Effector memory CD8-positive, alpha-beta T cell (primary cell): ENCODE data around the gene TBC1D3G.
"Not testable (repeated sequence)": the region's sequence is repeated elsewhere in the genome, so short reads cannot be mapped to it uniquely, and the experiment has no call there.

Source experiments
- ATAC-seq: fragments of 150-1000 bp; cut with Tn5 transposase; replicated peaks from 2 replicates; pipeline ENCODE4 v1.10.0; 2021; ENCODE audit warnings: mild to moderate bottlenecking, moderate library complexity
- DNase-seq, 3 experiments: peaks; one replicate each; pipeline ENCODE4 v3.0.0; 2021
- H3K27ac Mint-ChIP-seq, 2 donors: one replicate each; pipeline ENCODE4 v1.8.0; 2022; ENCODE audit warnings: mild to moderate bottlenecking in 2 of 2, mixed read lengths in 2 of 2, moderate library complexity in 2 of 2
- H3K27me3 Mint-ChIP-seq, 2 donors: one replicate each; pipeline ENCODE4 v1.8.0; 2022; ENCODE audit warnings: mixed read lengths in 2 of 2
- H3K36me3 Mint-ChIP-seq: one replicate; pipeline ENCODE4 v1.8.0; 2022; ENCODE audit warnings: mild to moderate bottlenecking, moderate library complexity, mixed read lengths; ENCODE audit not compliant: insufficient read depth
- H3K4me1 Mint-ChIP-seq, 2 donors: one replicate each; pipeline ENCODE4 v1.8.0; 2022; ENCODE audit warnings: low read depth in 2 of 2, mixed read lengths in 2 of 2
- H3K4me3 Mint-ChIP-seq, 2 donors: one replicate each; pipeline ENCODE4 v1.8.0; 2022; ENCODE audit warnings: mild to moderate bottlenecking in 2 of 2, mixed read lengths in 2 of 2, moderate library complexity in 2 of 2
- H3K9me3 Mint-ChIP-seq, 2 donors: one replicate each; pipeline ENCODE4 v1.8.0; 2022; ENCODE audit warnings: mixed read lengths in 2 of 2
- total RNA-seq, 9 experiments: gene quantifications; one replicate each; lab custom pipeline; 2026; lab: John Stamatoyannopoulos, UW

The TBC1D3G gene
- total RNA-seq = 0 reads per million in 9 experiments

- H3K27ac Mint-ChIP-seq, H3K27me3 Mint-ChIP-seq, ATAC-seq, DNase-seq, H3K4me1 Mint-ChIP-seq, H3K36me3 Mint-ChIP-seq, H3K9me3 Mint-ChIP-seq, H3K4me3 Mint-ChIP-seq: not testable (repeated sequence)
Observed at GRCh38 chr17:36323584-36323983, at the start of gene TBC1D3G. Gene TBC1D3G, plus strand, starts transcription at chr17:36323884. Its CDS starts 1,528 bp downstream, at chr17:36325412.

- not testable (repeated sequence) for H3K27me3 Mint-ChIP-seq, H3K36me3 Mint-ChIP-seq, ATAC-seq, DNase-seq, H3K4me1 Mint-ChIP-seq, H3K9me3 Mint-ChIP-seq, H3K27ac Mint-ChIP-seq, H3K4me3 Mint-ChIP-seq
Observed at GRCh38 chr17:36283256-36283655, 40.4 kb upstream of the TBC1D3G start.

GRCh38 chr17:36284219-36284618 is 39.5 kb upstream of the TBC1D3G start:
- H3K4me3 Mint-ChIP-seq, H3K27me3 Mint-ChIP-seq: not testable (repeated sequence)

GRCh38 chr17:36289965-36290612 is 33.6 kb upstream of the TBC1D3G start:
- H3K4me3 Mint-ChIP-seq, H3K27ac Mint-ChIP-seq, H3K4me1 Mint-ChIP-seq, DNase-seq, H3K27me3 Mint-ChIP-seq, H3K9me3 Mint-ChIP-seq, ATAC-seq, H3K36me3 Mint-ChIP-seq: not testable (repeated sequence)

More at GRCh38 chr17:36284219-36284618, 39.5 kb upstream of the TBC1D3G start:
- H3K4me1 Mint-ChIP-seq, ATAC-seq, H3K36me3 Mint-ChIP-seq, H3K27ac Mint-ChIP-seq, DNase-seq, H3K9me3 Mint-ChIP-seq: not testable (repeated sequence)

- not testable (repeated sequence) for DNase-seq, H3K9me3 Mint-ChIP-seq, H3K27me3 Mint-ChIP-seq, H3K36me3 Mint-ChIP-seq, ATAC-seq, H3K27ac Mint-ChIP-seq, H3K4me1 Mint-ChIP-seq, H3K4me3 Mint-ChIP-seq
Observed at GRCh38 chr17:36295161-36295560, 28.5 kb upstream of the TBC1D3G start.

GRCh38 chr17:36315736-36316135 is 7.9 kb upstream of the TBC1D3G start:
- H3K27me3 Mint-ChIP-seq, H3K36me3 Mint-ChIP-seq, H3K4me3 Mint-ChIP-seq, DNase-seq, H3K27ac Mint-ChIP-seq, H3K9me3 Mint-ChIP-seq, ATAC-seq, H3K4me1 Mint-ChIP-seq: not testable (repeated sequence)

GRCh38 chr17:36362496-36362895 is 38.8 kb downstream of the TBC1D3G start:
- not testable (repeated sequence) for H3K4me3 Mint-ChIP-seq, ATAC-seq, H3K36me3 Mint-ChIP-seq, H3K27ac Mint-ChIP-seq, H3K27me3 Mint-ChIP-seq, H3K9me3 Mint-ChIP-seq, H3K4me1 Mint-ChIP-seq, DNase-seq

- not testable (repeated sequence) for H3K36me3 Mint-ChIP-seq, H3K4me3 Mint-ChIP-seq, H3K27me3 Mint-ChIP-seq, H3K27ac Mint-ChIP-seq, DNase-seq, H3K9me3 Mint-ChIP-seq, ATAC-seq, H3K4me1 Mint-ChIP-seq
Observed at GRCh38 chr17:36375938-36376337, 52.3 kb downstream of the TBC1D3G start.
